ENCODE results near the gene POMP.

Gene POMP

DNA sequence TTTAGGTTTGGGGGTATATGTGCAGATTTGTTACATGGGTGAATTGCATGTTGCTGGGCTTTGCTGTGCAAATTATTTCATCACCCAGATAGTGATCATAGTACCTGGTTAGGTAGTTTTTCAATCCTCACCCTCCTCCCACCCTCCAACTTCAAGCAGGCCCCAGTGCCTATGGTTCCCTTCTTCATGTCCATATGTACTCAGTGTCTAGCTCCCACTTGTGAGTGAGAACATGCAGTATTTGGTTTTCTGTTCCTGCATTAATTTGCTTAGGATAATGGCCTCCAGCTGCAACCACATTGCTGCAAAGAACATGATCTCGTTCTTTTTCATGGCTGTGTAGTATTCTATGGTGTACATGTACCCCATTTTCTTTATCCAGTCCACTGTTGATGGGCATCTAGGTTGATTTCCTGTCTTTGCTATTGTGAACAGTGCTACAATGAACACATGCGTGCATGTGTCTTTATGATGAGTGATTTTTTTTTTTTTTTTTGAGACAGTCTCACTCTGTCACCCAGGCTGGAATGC is 42.9 kb upstream of the POMP start:
- no peak for DNase-seq (ENCODE audit: low read depth)
- TF ChIP-seq, protein P1, sequence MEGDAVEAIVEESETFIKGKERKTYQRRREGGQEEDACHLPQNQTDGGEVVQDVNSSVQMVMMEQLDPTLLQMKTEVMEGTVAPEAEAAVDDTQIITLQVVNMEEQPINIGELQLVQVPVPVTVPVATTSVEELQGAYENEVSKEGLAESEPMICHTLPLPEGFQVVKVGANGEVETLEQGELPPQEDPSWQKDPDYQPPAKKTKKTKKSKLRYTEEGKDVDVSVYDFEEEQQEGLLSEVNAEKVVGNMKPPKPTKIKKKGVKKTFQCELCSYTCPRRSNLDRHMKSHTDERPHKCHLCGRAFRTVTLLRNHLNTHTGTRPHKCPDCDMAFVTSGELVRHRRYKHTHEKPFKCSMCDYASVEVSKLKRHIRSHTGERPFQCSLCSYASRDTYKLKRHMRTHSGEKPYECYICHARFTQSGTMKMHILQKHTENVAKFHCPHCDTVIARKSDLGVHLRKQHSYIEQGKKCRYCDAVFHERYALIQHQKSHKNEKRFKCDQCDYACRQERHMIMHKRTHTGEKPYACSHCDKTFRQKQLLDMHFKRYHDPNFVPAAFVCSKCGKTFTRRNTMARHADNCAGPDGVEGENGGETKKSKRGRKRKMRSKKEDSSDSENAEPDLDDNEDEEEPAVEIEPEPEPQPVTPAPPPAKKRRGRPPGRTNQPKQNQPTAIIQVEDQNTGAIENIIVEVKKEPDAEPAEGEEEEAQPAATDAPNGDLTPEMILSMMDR (IDR thresholded peaks at IDR 0.05; ENCODE audit: insufficient read depth, low read depth, low read length, missing control alignments): no peak
- H3K4me3 ChIP-seq (ENCODE audit: low read depth, low read length): no peak overlapping the region

DNA sequence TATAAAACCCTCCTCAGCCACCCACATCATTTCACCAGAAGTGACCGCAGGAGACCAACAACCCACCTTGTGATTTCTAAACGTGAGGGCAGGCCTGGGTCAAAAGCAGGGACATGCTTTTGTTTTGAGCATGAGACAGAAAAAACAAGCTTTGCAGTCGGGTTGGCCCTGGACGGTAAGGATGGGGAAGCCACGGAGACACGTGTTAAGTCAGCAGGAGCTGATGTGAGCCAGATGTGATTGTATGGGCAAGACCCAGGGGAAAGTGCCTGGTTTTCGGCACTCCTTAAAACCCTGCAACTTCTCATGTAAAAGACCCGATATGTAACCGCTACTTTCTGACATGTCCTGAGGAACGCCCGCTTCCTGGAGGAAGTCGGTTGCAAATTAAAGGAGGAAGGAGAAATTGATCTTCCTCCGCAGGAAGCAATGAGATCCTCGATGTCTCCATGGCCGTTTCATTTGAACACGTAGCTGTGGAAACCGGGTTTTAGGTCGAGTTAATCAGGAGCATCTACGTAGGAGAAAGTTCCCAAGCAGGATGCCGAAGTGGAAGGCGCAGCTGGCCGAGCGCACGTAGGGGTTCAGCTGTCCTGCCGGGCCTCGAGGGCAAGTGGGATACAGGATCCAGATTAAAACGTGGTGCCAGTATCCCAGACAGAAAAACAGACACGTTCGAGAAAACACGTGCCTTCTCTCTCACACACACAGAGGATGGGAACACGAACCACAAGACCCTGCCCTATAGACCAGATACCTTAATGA is 40.5 kb upstream of the POMP start:
- TF ChIP-seq, protein P1 (IDR thresholded peaks at IDR 0.05; ENCODE audit: insufficient read depth, low read depth, low read length, missing control alignments): no peak
- H3K4me3 ChIP-seq (ENCODE audit: low read depth, low read length): no peak overlapping the region
- no peak for DNase-seq (ENCODE audit: low read depth)

DNA sequence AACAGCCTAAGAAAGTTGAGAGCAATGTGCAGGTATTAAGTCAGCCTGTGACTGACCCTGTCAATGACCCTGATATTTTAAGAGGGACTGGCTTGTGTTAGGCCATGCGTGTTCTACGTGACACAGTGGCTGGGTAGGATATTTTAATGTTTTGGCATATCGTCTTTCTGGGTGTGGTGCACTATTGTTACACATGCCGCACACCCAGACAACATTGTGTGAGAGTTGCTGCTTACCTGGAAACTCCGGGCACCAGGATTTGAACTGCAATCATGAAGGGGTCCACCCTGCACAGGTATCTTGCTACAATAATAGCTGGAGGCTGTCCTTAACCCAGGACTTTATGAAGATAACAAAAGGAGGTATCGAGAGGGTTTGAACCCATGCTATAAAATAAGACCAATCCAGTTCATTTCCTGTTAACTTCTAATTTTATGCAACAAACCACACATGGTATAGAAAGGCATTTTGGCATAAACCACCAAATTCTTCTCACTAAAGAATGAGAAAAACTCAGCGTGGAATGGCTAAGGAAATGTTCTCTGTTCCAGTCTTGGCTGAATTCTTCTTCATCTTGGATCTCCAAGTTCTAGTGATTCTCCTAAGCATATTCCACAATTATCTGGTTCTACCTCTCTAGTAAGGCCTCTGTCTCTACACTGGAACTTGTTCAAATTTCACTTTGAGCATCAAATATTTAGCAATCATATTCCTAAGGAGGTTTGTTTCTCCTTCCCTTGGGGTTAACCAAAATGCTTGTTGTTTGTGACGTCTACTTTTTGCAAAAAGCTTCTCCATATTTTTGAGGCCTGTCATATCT is 38.7 kb upstream of the POMP start:
- no peak overlapping the region for H3K4me3 ChIP-seq (ENCODE audit: low read depth, low read length)
- DNase-seq (ENCODE audit: low read depth): no peak
- TF ChIP-seq, protein P1 (IDR thresholded peaks at IDR 0.05; ENCODE audit: insufficient read depth, low read depth, low read length, missing control alignments): no peak

DNA sequence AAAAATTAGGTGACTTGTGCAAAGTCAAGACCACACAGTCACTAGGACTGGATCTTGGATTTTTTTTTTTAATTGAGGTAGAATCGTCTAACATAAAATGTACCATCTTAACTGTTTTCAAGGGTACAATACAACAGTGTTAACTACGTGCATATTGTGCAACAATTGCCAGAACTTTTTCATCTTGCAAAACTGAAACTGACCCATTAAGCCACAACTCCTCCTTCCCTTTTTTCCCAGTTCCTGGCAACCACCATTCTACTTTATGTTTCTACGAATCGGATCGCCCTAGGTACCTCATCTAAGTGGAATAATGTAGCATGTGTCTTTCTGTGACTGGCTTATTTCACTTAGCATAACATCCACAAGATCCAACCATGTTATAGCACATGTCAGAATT is 37.5 kb upstream of the POMP start:
- TF ChIP-seq, protein P1 (IDR thresholded peaks at IDR 0.05; ENCODE audit: insufficient read depth, low read depth, low read length, missing control alignments): no peak
- no peak for DNase-seq (ENCODE audit: low read depth)
- no peak overlapping the region for H3K4me3 ChIP-seq (ENCODE audit: low read depth, low read length)

DNA sequence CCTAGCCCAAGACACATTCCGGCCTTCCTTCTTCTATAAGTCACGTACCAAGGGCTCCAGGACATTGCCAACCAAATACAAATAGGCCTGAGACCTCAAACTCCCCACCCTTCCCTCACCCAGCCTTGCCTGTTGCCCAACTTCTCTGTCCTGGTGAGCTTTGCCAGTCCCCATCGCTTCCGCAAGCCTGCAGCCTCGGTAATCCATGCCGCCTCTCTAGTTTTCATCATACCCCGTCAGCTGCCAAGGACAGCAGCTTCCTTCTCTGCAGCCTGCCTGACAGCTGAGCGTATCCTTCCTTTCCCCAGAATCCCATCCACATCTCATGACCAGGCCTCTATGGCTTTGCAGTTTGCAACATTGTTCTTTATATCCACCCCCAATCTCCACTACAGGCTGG is 36.6 kb upstream of the POMP start:
- DNase-seq (ENCODE audit: low read depth): no peak
- H3K4me3 ChIP-seq (ENCODE audit: low read depth, low read length): no peak overlapping the region
- TF ChIP-seq, protein P1 (IDR thresholded peaks at IDR 0.05; ENCODE audit: insufficient read depth, low read depth, low read length, missing control alignments): no peak

DNA sequence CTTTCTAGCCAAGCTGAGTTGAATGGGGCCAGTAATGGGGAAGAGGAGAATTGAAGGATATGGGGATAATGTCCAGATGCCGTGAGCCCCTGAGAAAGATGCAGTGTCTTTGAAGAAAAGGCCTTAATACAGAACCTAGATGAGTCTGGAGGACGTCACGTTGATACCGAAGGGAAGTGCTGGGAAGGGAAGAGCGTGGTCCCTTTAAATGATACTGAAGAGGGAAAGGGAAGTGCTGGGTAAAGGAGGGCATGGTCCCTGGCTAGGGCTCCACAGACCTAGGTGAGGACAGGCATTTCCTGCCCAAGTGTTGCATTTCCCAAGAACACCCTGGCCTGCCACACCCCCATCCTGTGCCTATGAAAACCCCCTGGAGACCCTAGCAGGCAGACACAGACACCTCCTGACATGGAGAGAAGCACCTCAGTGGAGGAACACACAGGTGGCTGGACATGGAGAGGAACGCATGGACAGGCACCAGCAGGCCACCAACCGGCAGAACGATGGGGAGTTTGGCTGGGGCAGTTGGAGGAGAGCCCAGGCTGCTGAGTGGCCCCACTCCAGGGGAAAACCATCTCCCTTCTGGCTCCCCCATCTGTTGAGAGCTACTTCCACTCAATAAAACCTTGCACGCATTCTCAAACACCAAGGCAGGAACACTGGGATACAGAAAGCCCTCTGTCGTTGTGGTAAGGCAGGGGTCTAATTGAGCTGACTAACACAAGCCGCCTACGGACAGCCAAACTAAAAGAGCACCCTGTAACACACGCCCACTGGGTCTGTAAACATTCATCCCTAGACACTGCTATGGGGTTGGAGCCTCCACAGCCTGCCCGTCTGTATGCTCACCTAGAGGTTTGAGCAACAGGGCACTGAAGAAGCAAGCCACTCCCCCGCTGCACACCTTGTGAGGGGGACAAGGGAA is 34.9 kb upstream of the POMP start:
- no peak for DNase-seq (ENCODE audit: low read depth)
- no peak overlapping the region for H3K4me3 ChIP-seq (ENCODE audit: low read depth, low read length)
- TF ChIP-seq, protein P1 (IDR thresholded peaks at IDR 0.05; ENCODE audit: insufficient read depth, low read depth, low read length, missing control alignments): no peak
